ENCODE data around the gene MECP2.
A peak's percentile ranks its signal among the peaks of the same experiment; 100 is the strongest.
"Not testable (repeated sequence)": the region's sequence is repeated elsewhere in the genome, so short reads cannot be mapped to it uniquely, and the experiment has no call there.

MECP2 gene
- long read RNA-seq, full-length matches to known transcripts: 4 of 24 reads
- long read RNA-seq, partial matches to known transcripts: 1 of 24 reads
- long read RNA-seq, other reads (novel, unspliced or antisense): 19 of 24 reads

DNA sequence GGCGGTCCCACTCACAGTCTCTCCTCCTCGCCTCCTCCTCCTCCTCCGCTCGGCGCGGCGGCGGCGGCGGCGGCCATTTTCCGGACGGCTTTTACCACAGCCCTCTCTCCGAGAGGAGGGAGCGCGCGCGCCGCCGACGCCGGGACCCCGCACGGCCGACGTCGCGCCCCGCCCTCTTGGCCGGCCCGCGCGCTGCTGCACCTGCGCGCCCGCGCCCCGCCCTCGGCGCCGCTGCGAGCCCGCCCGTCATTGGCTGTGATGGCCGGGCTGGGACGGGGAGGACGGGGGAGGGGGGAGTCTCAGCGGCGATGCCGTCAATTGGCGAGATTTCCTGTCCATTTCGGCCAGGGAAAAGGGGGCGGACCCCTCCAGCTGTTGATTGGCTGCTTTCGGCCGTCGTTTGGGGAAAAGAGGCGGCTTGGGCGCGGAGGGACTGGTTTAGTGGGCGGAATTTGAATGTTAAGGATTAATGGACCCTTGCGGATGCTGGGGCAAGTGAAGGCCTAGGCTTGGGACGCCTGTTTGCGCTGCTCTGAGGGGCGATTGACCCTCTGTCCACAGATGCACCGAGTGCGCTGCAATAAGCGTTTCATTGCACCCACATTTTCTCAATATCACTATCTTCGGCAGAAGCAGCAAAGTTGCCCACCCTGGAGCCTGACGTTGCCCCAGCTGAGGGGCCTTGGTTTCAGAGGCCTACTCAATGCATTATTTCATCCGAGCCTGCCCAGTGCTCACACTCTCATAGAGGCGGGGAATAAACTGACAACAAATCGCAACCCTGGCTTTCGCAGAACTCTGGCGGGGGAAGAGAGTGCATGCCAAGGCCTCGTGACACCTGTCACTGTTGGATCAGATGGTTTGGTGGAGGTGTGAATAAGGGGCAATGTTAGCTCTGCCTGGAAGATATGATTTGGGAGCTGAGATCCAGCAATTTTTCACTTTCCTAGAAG is at the start of gene MECP2:
MECP2 (minus strand) TSS at position 129 of the 953 bp plus-strand sequence.
- TF ChIP-seq POLR2AphosphoS5 (IDR thresholded peaks at IDR 0.05; ENCODE audit: low read depth): no peak
- no peak for TF ChIP-seq SPI1 (IDR thresholded peaks at IDR 0.05; ENCODE audit: borderline replicate concordance, low read depth)
- no peak for TF ChIP-seq GABPA (IDR thresholded peaks at IDR 0.05; ENCODE audit: low read depth)
- TF ChIP-seq, protein P1, sequence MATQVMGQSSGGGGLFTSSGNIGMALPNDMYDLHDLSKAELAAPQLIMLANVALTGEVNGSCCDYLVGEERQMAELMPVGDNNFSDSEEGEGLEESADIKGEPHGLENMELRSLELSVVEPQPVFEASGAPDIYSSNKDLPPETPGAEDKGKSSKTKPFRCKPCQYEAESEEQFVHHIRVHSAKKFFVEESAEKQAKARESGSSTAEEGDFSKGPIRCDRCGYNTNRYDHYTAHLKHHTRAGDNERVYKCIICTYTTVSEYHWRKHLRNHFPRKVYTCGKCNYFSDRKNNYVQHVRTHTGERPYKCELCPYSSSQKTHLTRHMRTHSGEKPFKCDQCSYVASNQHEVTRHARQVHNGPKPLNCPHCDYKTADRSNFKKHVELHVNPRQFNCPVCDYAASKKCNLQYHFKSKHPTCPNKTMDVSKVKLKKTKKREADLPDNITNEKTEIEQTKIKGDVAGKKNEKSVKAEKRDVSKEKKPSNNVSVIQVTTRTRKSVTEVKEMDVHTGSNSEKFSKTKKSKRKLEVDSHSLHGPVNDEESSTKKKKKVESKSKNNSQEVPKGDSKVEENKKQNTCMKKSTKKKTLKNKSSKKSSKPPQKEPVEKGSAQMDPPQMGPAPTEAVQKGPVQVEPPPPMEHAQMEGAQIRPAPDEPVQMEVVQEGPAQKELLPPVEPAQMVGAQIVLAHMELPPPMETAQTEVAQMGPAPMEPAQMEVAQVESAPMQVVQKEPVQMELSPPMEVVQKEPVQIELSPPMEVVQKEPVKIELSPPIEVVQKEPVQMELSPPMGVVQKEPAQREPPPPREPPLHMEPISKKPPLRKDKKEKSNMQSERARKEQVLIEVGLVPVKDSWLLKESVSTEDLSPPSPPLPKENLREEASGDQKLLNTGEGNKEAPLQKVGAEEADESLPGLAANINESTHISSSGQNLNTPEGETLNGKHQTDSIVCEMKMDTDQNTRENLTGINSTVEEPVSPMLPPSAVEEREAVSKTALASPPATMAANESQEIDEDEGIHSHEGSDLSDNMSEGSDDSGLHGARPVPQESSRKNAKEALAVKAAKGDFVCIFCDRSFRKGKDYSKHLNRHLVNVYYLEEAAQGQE (IDR thresholded peaks at IDR 0.05; ENCODE audit: insufficient replicate concordance, low read depth): no peak
- TF ChIP-seq, protein P2, sequence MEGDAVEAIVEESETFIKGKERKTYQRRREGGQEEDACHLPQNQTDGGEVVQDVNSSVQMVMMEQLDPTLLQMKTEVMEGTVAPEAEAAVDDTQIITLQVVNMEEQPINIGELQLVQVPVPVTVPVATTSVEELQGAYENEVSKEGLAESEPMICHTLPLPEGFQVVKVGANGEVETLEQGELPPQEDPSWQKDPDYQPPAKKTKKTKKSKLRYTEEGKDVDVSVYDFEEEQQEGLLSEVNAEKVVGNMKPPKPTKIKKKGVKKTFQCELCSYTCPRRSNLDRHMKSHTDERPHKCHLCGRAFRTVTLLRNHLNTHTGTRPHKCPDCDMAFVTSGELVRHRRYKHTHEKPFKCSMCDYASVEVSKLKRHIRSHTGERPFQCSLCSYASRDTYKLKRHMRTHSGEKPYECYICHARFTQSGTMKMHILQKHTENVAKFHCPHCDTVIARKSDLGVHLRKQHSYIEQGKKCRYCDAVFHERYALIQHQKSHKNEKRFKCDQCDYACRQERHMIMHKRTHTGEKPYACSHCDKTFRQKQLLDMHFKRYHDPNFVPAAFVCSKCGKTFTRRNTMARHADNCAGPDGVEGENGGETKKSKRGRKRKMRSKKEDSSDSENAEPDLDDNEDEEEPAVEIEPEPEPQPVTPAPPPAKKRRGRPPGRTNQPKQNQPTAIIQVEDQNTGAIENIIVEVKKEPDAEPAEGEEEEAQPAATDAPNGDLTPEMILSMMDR (IDR thresholded peaks at IDR 0.05; ENCODE audit: insufficient read depth, low read length): no peak
- no peaks in the 10 kb centered on the region for H3K27me3 ChIP-seq (ENCODE audit: insufficient read depth, poor library complexity, severe bottlenecking)
- peak within 1 kb of the TSS; percentile 56 for H3K27ac ChIP-seq (replicated peaks)
- peak; percentile 57 to 93 for DNase-seq (ENCODE audit: low read depth in 1 of 2, low spot score in 1 of 2)
- H3K4me3 ChIP-seq (replicated peaks; ENCODE audit: insufficient read depth, low read length): peak within 1 kb of the TSS; percentile 68

DNA sequence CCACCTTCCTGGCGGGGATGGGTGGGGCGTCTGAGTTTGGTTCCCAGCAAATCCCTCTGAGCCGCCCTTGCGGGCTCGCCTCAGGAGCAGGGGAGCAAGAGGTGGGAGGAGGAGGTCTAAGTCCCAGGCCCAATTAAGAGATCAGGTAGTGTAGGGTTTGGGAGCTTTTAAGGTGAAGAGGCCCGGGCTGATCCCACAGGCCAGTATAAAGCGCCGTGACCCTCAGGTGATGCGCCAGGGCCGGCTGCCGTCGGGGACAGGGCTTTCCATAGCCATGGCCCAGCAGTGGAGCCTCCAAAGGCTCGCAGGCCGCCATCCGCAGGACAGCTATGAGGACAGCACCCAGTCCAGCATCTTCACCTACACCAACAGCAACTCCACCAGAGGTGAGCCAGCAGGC is 46.5 kb upstream of the MECP2 start, which contains the start of gene OPN1LW:
OPN1LW (plus strand) TSS at position 234 of the 400 bp plus-strand sequence; CDS start at position 275, 41 bp downstream.
- H3K27me3 ChIP-seq (ENCODE audit: insufficient read depth, poor library complexity, severe bottlenecking): not testable (repeated sequence)

DNA sequence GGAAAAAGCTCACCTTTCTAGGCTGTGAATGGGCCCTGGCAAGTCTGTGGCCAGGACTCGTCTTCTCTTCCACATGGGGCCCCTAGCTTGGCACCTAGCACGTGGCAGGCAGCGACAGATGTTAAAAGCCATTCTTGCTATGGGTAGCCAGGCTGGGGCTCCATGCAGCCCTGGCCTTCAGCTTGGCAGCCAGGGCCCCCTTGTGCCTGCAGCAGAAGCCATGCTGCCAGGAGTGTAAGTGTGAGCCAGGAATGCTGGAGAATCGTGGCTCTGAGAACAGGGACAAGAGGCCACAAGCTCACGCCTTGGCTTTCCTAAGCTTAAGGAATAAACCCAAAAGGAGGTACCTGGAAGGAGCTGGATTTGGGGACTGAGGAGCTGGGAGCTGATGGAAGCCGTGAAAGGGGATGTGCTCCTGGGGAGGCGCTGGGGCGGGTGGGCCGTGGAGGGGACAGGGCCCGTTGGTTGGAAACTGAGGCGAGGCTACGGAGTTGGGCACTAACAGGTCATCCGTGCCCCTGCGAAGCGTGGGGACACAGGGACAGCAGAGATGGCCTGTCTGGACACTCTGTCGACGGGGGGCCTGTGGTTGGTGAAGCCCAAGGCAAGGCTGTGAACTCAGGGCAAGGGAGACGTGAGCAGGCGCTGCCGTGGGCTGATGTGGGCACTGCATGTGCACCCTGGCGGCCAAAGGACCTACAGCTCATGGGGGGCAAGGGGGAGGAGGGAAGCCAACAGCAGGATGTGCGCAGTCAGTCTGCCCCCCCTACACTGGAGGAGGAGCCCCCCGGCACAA is 45.6 kb upstream of the MECP2 start:
- TF ChIP-seq GABPA (IDR thresholded peaks at IDR 0.05; ENCODE audit: low read depth): no peak
- DNase-seq (ENCODE audit: low read depth in 1 of 2, low spot score in 1 of 2): no peak
- Histone ChIP-seq H3K27me3 (ENCODE audit: insufficient read depth, poor library complexity, severe bottlenecking) (no peaks in the 10 kb centered on the region), H3K27ac (replicated peaks) (no peak overlapping the region), H3K4me3 (replicated peaks; ENCODE audit: insufficient read depth, low read length) (no peak overlapping the region)

More for the DNA sequence above, 46.5 kb upstream of the MECP2 start, which contains the start of gene OPN1LW:
- DNase-seq (ENCODE audit: low read depth in 1 of 2, low spot score in 1 of 2); H3K4me3 ChIP-seq (replicated peaks; ENCODE audit: insufficient read depth, low read length); H3K27ac ChIP-seq (replicated peaks): not testable (repeated sequence)

DNA sequence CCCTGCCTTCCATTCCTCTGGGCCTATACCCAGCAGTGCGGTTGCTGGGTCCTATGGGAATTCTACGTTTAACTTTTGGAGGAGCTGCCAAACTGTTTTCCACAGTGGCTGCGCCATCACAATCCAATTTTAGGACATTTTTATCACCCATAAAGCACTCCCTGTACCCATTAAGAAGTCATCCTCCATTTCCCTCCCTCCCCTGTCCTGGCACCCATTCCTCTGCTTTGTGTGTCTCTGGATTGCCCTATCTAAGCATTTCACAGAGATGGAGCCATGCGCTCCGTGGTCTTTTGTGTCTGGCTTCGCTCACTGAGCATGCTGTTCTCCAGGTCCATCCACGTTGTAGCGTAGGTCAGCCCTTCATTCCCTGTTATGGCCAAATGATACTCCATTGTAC is 44.9 kb upstream of the MECP2 start:
- TF ChIP-seq, protein P2 (IDR thresholded peaks at IDR 0.05; ENCODE audit: insufficient read depth, low read length): no peak
- no peak for DNase-seq (ENCODE audit: low read depth in 1 of 2, low spot score in 1 of 2)
- Histone ChIP-seq H3K27me3 (ENCODE audit: insufficient read depth, poor library complexity, severe bottlenecking) (no peaks in the 10 kb centered on the region), H3K4me3 (replicated peaks; ENCODE audit: insufficient read depth, low read length) (no peak overlapping the region), H3K27ac (replicated peaks) (no peak overlapping the region)

DNA sequence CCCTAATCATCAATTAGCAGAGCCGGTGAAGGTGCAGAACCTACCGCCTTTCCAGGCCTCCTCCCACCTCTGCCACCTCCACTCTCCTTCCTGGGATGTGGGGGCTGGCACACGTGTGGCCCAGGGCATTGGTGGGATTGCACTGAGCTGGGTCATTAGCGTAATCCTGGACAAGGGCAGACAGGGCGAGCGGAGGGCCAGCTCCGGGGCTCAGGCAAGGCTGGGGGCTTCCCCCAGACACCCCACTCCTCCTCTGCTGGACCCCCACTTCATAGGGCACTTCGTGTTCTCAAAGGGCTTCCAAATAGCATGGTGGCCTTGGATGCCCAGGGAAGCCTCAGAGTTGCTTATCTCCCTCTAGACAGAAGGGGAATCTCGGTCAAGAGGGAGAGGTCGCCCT is 43.2 kb upstream of the MECP2 start:
- TF ChIP-seq, protein P1 (IDR thresholded peaks at IDR 0.05; ENCODE audit: insufficient replicate concordance, low read depth): no peak
- TF ChIP-seq, protein P2 (IDR thresholded peaks at IDR 0.05; ENCODE audit: insufficient read depth, low read length): no peak
- TF ChIP-seq GABPA (IDR thresholded peaks at IDR 0.05; ENCODE audit: low read depth): no peak
- no peak for TF ChIP-seq SPI1 (IDR thresholded peaks at IDR 0.05; ENCODE audit: borderline replicate concordance, low read depth)
- TF ChIP-seq POLR2AphosphoS5 (IDR thresholded peaks at IDR 0.05; ENCODE audit: low read depth): no peak
- no peak overlapping the region for H3K27ac ChIP-seq (replicated peaks)
- no peak overlapping the region for H3K4me3 ChIP-seq (replicated peaks; ENCODE audit: insufficient read depth, low read length)
- DNase-seq (ENCODE audit: low read depth in 1 of 2, low spot score in 1 of 2): no peak
- no peaks in the 10 kb centered on the region for H3K27me3 ChIP-seq (ENCODE audit: insufficient read depth, poor library complexity, severe bottlenecking)
